Measurements from ENCODE around the gene MT1E. TPM values are rescaled to one million over a fixed set of nuclear protein-coding genes. Genes with fewer than 3 reads are reported as not detected.
A peak's percentile ranks its signal among the peaks of the same experiment; 100 is the strongest.

Gene MT1E
- total and polyA plus RNA-seq, 2 of the 13 experiments (the other 11 are each of a cell fraction or from before 2014, with no cell fraction given): 110 to 1,072 TPM

- no peak for TF ChIP-seq KIAA2018 (CRISPR knock-in tag; IDR thresholded peaks at IDR 0.05; ENCODE audit: borderline replicate concordance)
- TF ChIP-seq HMGXB4 (CRISPR knock-in tag; IDR thresholded peaks at IDR 0.05; ENCODE audit: borderline replicate concordance in 1 of 2, low read depth in 1 of 2): peak; percentile 66 to 77; a peak in 3 of 4 replicates
- no peak for TF ChIP-seq ZNF609 (CRISPR knock-in tag; IDR thresholded peaks at IDR 0.05; ENCODE audit: borderline replicate concordance)
- peak; percentile 88 for TF ChIP-seq ZNF160 (CRISPR knock-in tag; IDR thresholded peaks at IDR 0.05)
- no peak; the same call in 1 of the 2 replicates for TF ChIP-seq ZBTB20 (CRISPR knock-in tag; IDR thresholded peaks at IDR 0.05; ENCODE audit: borderline replicate concordance, low read depth)
- TF ChIP-seq FIP1L1 (IDR thresholded peaks at IDR 0.05; ENCODE audit: borderline replicate concordance, insufficient read depth, low read depth, low read length): no peak
- no peak for TF ChIP-seq ZNF451 (CRISPR knock-in tag; IDR thresholded peaks at IDR 0.05)
- no peak for TF ChIP-seq ZNF34 (CRISPR knock-in tag; IDR thresholded peaks at IDR 0.05; ENCODE audit: borderline replicate concordance)
- TF ChIP-seq ZNF503 (CRISPR knock-in tag; IDR thresholded peaks at IDR 0.05): peak; percentile 90
Measured at GRCh38 chr16:56608043-56608875, 17.3 kb upstream of the MT1E start, which contains the start of gene MT2A (continued).

All from HepG2 (cell line).